Measurements from ENCODE around the gene RBP7. TPM values are rescaled to one million over a fixed set of nuclear protein-coding genes. Genes with fewer than 3 reads are reported as not detected.

The RBP7 gene
- total RNA-seq, result not detected in 2 replicates

DNA sequence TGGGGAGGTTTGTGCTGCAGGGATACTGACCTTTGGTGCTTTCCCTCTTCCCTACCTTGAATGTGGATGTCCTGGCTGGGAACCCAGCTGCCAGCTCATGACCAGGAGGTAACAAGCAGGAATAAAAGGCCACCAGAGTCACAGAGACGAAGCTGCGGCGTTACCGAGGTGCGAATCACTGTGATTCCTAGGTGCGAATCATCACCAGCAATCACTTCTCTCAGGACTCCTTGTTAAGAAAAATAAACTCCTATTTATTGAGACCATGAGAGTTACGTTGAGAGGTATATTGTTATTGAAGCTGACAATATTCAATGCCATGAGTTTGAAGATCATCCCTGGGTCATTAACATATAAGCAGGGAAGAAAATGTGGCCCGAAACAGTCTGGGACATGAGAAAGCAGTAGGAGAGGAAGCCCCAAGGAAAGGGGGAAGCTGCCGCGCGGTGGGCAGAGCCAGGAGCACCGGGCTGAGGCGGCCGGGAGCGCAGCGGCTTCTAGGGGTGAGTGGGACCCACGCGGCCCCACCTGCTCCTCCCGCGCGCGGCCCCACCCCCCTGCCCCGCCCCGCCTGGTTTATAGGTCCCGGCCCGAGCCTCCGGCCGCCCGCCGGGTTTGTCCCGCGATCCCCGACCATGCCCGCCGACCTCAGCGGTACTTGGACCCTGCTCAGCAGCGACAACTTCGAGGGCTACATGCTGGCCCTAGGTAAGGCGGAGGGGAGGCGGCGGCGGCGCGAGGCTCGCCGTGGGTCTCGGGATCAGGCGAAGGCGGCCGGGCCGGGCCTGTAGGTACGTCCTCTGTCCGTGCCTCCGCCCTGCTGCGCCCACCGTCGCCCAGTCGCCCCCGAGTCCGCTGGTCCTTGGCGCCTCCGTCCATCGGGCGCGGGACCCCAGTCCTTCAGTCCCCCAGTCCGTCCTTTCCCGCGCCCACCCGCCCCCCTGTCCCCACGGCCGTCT is at the start of gene RBP7:
RBP7 (plus strand) TSS at position 605 of the 959 bp plus-strand sequence; CDS start at position 636, 31 bp downstream.

DNA sequence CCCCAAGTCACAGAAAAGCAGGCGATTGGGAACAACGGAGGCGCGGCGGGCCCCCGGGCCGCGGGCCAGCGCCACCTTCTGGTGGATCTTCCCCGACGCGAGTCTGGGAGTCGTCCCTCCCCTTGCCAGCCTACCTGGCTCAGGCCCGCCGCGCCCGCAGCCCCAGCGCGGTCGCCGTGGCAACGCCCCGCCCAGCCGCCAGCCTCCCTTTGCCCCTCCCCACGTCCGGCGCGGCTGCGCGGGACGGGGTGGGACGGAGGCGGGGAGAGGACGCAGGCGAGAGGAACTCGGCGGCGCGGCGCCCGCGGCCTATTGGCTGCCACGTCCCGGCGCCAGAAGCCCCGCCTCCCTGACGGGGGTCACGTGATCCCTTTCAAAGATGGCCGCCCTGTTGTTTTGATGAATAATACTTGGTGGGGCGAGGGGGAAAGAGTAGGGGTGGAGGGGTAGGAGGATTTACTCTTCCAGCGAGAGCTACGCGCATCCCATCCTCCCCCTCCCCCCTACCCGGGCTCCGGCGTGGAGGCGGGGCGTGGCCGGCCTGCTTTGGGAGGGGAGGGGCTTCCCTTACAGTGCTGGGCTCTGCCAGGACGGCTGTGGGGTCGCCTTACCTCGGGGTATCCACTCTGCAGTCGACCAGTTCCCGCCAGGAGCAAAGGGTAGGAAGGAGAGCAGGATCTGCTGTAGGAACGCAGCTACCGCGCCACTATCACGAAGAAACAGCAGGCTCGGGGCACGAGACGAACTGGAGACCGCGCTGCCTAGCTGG is 35.7 kb downstream of the RBP7 start, which contains the start of gene UBE4B:
UBE4B (plus strand) TSS at position 369 of the 769 bp plus-strand sequence. CDS start 713 bp downstream, outside the sequence.

Small RNAs within 50 kb of the gene (small RNA-seq; reads per million reads assigned to genes)
- gene MIR5697, result 0.11 reads per million

Other genes starting within 250 kb of the RBP7 start
- 84.9 and 92.4 TPM in 2 replicates for gene CLSTN1, start 173.3 kb upstream of the RBP7 start, total RNA-seq
- 42.5 and 49.5 TPM in 2 replicates for gene CTNNBIP1, start 87.0 kb upstream of the RBP7 start, total RNA-seq
- gene LZIC, start 53.8 kb upstream of the RBP7 start, total RNA-seq, result 25.5 and 33.0 TPM in 2 replicates
- gene NMNAT1, start 53.8 kb upstream of the RBP7 start, total RNA-seq, result 8.5 and 12.7 TPM in 2 replicates
- 49.5 and 49.6 TPM in 2 replicates for gene UBE4B, start 35.7 kb downstream of the RBP7 start, total RNA-seq
- gene KIF1B, start 213.3 kb downstream of the RBP7 start, total RNA-seq, result 31.0 and 44.1 TPM in 2 replicates